Skeletal muscle cell (primary cell): Measurements from ENCODE around the gene ABCC11.

ENCODE experiments used
- DNase-seq: peaks from one replicate; pipeline ENCODE4 v3.0.0-alpha.2; 2010; ENCODE audit warnings: low read depth
- H3K4me3 ChIP-seq: 2 replicates; pipeline ENCODE4 v1.5.1; 2011; ENCODE audit warnings: low read depth, mild to moderate bottlenecking, control low read depth, low read length, moderate library complexity

Gene ABCC11

GRCh38 chr16:48247311-48247710, at the start of gene ABCC11:
TSS of gene ABCC11 (minus strand) at chr16:48247539. CDS start at chr16:48231921, 15,618 bp downstream.
- H3K4me3 ChIP-seq: no peak within 1 kb of the TSS
- no peak for DNase-seq

GRCh38 chr16:48295488-48296281, 48.3 kb upstream of the ABCC11 start:
- no peak overlapping the region for H3K4me3 ChIP-seq
- DNase-seq: no peak

- DNase-seq: no peak
Measured at GRCh38 chr16:48294724-48295123, 47.4 kb upstream of the ABCC11 start.

GRCh38 chr16:48292452-48292851, 45.1 kb upstream of the ABCC11 start:
- no peak overlapping the region for H3K4me3 ChIP-seq
- DNase-seq: no peak

More at GRCh38 chr16:48294724-48295123, 47.4 kb upstream of the ABCC11 start:
- no peak overlapping the region for H3K4me3 ChIP-seq

GRCh38 chr16:48291754-48292153, 44.4 kb upstream of the ABCC11 start:
- DNase-seq: no peak
- H3K4me3 ChIP-seq: no peak overlapping the region

GRCh38 chr16:48291303-48291702, 44.0 kb upstream of the ABCC11 start:
- no peak for DNase-seq

GRCh38 chr16:48287239-48287638, 39.9 kb upstream of the ABCC11 start:
- no peak for DNase-seq

More at GRCh38 chr16:48291303-48291702, 44.0 kb upstream of the ABCC11 start:
- no peak overlapping the region for H3K4me3 ChIP-seq

GRCh38 chr16:48284772-48285409, 37.6 kb upstream of the ABCC11 start:
- DNase-seq: no peak
- H3K4me3 ChIP-seq: no peak overlapping the region

More at GRCh38 chr16:48287239-48287638, 39.9 kb upstream of the ABCC11 start:
- H3K4me3 ChIP-seq: no peak overlapping the region

- no peak for DNase-seq
- no peak overlapping the region for H3K4me3 ChIP-seq
Measured at GRCh38 chr16:48282636-48283263, 35.4 kb upstream of the ABCC11 start.

- DNase-seq: no peak
- H3K4me3 ChIP-seq: no peak overlapping the region
Measured at GRCh38 chr16:48280546-48280945, 33.2 kb upstream of the ABCC11 start.

GRCh38 chr16:48279199-48279598, 31.9 kb upstream of the ABCC11 start:
- no peak overlapping the region for H3K4me3 ChIP-seq
- no peak for DNase-seq

- no peak for DNase-seq
- no peak overlapping the region for H3K4me3 ChIP-seq
Measured at GRCh38 chr16:48277158-48277557, 29.8 kb upstream of the ABCC11 start.

- H3K4me3 ChIP-seq: no peak overlapping the region
- DNase-seq: no peak
Measured at GRCh38 chr16:48276102-48276501, 28.8 kb upstream of the ABCC11 start.

- no peak for DNase-seq
- no peak overlapping the region for H3K4me3 ChIP-seq
Measured at GRCh38 chr16:48274476-48274875, 27.1 kb upstream of the ABCC11 start.

- DNase-seq: no peak
- no peak overlapping the region for H3K4me3 ChIP-seq
Measured at GRCh38 chr16:48272837-48273421, 25.6 kb upstream of the ABCC11 start.

- H3K4me3 ChIP-seq: no peak overlapping the region
- DNase-seq: no peak
Measured at GRCh38 chr16:48271728-48272127, 24.4 kb upstream of the ABCC11 start.

- H3K4me3 ChIP-seq: no peak overlapping the region
- DNase-seq: no peak
Measured at GRCh38 chr16:48269011-48269410, 21.7 kb upstream of the ABCC11 start.

GRCh38 chr16:48262631-48263030, 15.3 kb upstream of the ABCC11 start:
- no peak overlapping the region for H3K4me3 ChIP-seq
- no peak for DNase-seq

GRCh38 chr16:48261569-48261968, 14.2 kb upstream of the ABCC11 start:
- no peak for DNase-seq
- no peak overlapping the region for H3K4me3 ChIP-seq

- no peak overlapping the region for H3K4me3 ChIP-seq
- DNase-seq: no peak
Measured at GRCh38 chr16:48256579-48257177, 9.3 kb upstream of the ABCC11 start.
